ENCODE data around the gene COL25A1.

The COL25A1 gene

GRCh38 chr4:109290918-109291317, 11.5 kb downstream of the COL25A1 start:
- DNase-seq = no peak

- no peak for DNase-seq
These were observed 23.8 kb downstream of the COL25A1 start for GRCh38 chr4:109278594-109279031.

- no peak for DNase-seq
These were observed 25.9 kb downstream of the COL25A1 start for GRCh38 chr4:109276482-109277095.

- DNase-seq = no peak
These were observed 27.3 kb downstream of the COL25A1 start for GRCh38 chr4:109275066-109275745.

GRCh38 chr4:109266891-109267290, 35.6 kb downstream of the COL25A1 start:
- DNase-seq = no peak

GRCh38 chr4:109266236-109266635, 36.2 kb downstream of the COL25A1 start:
- no peak for DNase-seq

- no peak for DNase-seq
These were observed 38.7 kb downstream of the COL25A1 start for GRCh38 chr4:109263721-109264120.

- no peak for DNase-seq
These were observed 45.6 kb downstream of the COL25A1 start for GRCh38 chr4:109256818-109257217.

- DNase-seq = no peak
These were observed 47.6 kb downstream of the COL25A1 start for GRCh38 chr4:109254845-109255244.

GRCh38 chr4:109251396-109251795, 51.1 kb downstream of the COL25A1 start:
- no peak for DNase-seq

GRCh38 chr4:109248322-109248900, 54.0 kb downstream of the COL25A1 start:
- DNase-seq = no peak

- DNase-seq = no peak
These were observed 58.6 kb downstream of the COL25A1 start for GRCh38 chr4:109243871-109244270.

GRCh38 chr4:109238746-109239145, 63.7 kb downstream of the COL25A1 start:
- no peak for DNase-seq

GRCh38 chr4:109235683-109236082, 66.8 kb downstream of the COL25A1 start:
- no peak for DNase-seq

GRCh38 chr4:109234596-109234995, 67.9 kb downstream of the COL25A1 start:
- DNase-seq = no peak

GRCh38 chr4:109233570-109233969, 68.9 kb downstream of the COL25A1 start:
- DNase-seq = no peak

GRCh38 chr4:109232681-109233080, 69.8 kb downstream of the COL25A1 start:
- DNase-seq = no peak

GRCh38 chr4:109231331-109231730, 71.1 kb downstream of the COL25A1 start:
- no peak for DNase-seq

GRCh38 chr4:109229028-109229427, 73.4 kb downstream of the COL25A1 start:
- no peak for DNase-seq

- no peak for DNase-seq
These were observed 84.2 kb downstream of the COL25A1 start for GRCh38 chr4:109218288-109218687.

- no peak for DNase-seq
These were observed 86.3 kb downstream of the COL25A1 start for GRCh38 chr4:109216085-109216696.

GRCh38 chr4:109215506-109215905, 87.0 kb downstream of the COL25A1 start:
- no peak for DNase-seq

- DNase-seq = no peak
These were observed 87.7 kb downstream of the COL25A1 start for GRCh38 chr4:109214622-109215301.

Data from CD4-positive, alpha-beta T cell treated with Interleukin-12 subunit alpha and Interleukin-12 subunit beta, for 1 hour (primary cell).